NCI-H187 treated with DMSO at 0.1 percent for 48 hours (cell line): ENCODE data around the gene KLHDC7B.

Source experiments
- DNase-seq: peaks from one replicate; lab custom pipeline; 2025; lab: John Stamatoyannopoulos, UW

KLHDC7B gene

DNA sequence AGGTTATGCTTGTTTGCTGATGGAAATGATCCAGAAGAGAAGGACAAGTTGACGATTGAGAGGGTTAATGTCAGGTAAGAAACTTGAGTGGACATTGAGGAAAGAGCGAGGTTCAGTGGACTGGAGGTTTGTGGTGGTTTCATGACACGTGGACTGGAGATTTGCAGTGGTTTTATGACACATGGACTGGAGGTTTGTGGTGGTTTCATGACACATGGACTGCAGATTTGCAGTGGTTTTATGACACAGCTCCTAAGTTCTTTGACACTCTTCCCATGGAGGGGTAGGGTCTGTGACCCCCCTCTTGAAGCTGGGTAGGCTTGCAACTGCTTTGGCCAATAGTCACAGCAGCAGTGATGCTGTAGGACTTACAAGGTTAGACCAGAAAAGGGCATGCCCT is 49.5 kb downstream of the KLHDC7B start:
- no peak for DNase-seq

- no peak for DNase-seq
Observed at GRCh38 chr22:50597097-50597496, 51.4 kb downstream of the KLHDC7B start.

DNA sequence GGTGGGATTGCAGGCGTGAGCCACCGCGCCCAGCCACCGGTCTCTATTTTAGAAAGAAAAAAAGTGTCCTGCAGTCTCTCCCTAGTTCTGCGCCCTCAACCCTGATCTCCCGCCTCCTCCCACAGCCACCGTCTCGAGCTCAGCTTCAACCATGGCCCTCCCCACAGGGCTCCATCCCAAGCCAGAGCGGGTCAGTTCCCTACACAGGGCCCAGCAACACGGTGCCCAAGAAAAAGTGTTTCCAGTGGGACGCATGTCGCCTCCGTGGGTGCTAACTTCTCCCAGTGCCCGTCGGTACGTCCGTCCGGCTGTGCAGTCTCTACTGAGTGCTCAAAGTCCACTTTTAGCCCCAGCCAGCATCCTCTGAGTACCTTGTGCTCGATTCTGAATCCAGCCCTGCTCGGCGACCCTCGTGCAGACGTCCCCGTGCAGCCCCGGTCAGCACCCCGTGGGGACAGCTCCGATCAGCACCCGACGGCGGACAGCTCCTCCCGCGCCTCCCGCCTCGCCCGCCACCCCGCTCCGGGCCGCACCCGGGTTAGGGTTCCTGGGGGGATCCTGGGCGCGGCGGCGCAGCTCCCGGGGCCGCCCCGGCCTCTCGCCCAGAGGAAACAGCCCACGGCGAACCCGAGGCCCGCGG is 54.2 kb downstream of the KLHDC7B start:
- no peak for DNase-seq

DNA sequence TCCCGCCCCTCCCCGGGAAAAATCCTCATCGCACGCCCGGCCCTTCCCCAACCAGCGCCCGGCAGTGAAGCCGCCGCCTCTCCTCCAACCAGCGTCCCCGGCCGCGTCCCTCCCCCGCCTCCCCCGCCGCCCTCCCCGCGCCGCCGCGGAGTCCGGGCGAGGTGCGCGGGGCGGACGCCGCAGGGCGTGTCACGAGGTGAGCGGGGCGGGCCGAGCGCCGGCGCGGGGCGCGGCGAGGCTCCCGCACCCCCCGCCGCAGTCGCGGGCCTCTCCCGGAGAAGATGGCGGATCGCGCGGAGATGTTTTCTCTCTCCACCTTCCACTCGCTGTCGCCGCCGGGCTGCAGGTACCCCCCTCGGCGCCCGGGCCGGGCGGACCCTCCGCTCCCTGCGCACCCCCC is 54.8 kb downstream of the KLHDC7B start, which contains the start of gene MAPK8IP2:
MAPK8IP2 (plus strand) TSS at position 256 of the 400 bp plus-strand sequence; CDS start at position 282, 26 bp downstream.
- DNase-seq = no peak
